ENCODE data around the gene PCDHB6.
A peak's percentile ranks its signal among the peaks of the same experiment; 100 is the strongest.

DNA sequence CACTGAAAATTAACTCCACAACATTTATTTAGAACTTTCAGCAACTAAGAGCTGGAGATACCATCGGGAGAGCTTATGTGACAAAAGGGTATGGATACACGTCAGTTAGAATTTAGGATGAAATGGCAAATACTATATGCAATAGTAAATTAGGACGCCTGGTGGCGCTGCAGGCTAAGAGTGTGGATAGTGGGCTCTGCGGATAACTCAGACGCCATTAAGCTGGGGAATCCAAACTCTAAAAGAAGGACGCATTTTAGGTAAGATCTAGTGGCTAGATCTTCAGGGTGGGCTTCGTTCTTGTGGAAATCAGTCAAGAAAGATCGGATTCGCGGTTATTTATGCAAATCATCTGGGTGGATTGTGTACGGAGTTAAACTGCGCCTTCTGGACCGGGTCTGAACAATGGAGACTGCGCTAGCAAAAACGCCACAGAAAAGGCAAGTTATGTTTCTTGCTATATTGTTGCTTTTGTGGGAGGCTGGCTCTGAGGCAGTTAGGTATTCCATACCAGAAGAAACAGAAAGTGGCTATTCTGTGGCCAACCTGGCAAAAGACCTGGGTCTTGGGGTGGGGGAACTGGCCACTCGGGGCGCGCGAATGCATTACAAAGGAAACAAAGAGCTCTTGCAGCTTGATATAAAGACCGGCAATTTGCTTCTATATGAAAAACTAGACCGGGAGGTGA, 14.7 kb upstream of the PCDHB6 start, which contains the start of gene PCDHB5:
- TF ChIP-seq CTCF (IDR thresholded peaks at IDR 0.05) (peak in 1 of 6 experiments; percentile 21), POLR2A (IDR thresholded peaks at IDR 0.05) (no peak)

Measured in esophagus squamous epithelium (tissue), 4 donors.